ENCODE measurements around the gene ATP5MC3.
"Not testable (repeated sequence)": the region's sequence is repeated elsewhere in the genome, so short reads cannot be mapped to it uniquely, and the experiment has no call there.

Gene ATP5MC3

GRCh38 chr2:175181104-175181876 lies at the start of gene ATP5MC3:
Gene ATP5MC3 (minus strand): TSS chr2:175181710. CDS start chr2:175181393, 317 bp downstream.
- DNase-seq (ENCODE audit: low spot score), result peak; percentile 96

DNA sequence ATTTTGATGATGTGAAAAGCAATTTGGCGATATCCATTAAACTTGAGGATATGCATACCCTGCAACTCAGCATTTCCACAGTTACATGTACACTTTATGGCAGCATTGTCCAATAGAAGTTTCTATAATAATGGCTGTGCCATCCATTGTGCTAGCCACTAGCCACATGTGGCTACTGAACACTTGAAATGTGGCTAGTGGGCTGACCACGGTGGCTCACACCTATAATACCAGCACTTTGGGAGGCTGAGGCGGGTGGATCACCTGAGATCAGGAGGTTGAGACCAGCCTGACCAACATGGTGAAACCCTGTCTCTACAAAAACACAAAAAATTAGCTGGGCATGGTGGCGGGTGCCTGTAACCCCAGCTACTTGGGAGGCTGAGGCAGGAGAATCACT lies 47.1 kb upstream of the ATP5MC3 start:
- DNase-seq (ENCODE audit: low spot score), result not testable (repeated sequence)

GRCh38 chr2:175228179-175228578 lies 46.7 kb upstream of the ATP5MC3 start:
- DNase-seq (ENCODE audit: low spot score), result no peak

- DNase-seq (ENCODE audit: low spot score), result no peak
Observed at GRCh38 chr2:175227393-175227792, 45.9 kb upstream of the ATP5MC3 start.

GRCh38 chr2:175220075-175220474 lies 38.6 kb upstream of the ATP5MC3 start:
- no peak for DNase-seq (ENCODE audit: low spot score)

GRCh38 chr2:175218551-175218950 lies 37.0 kb upstream of the ATP5MC3 start:
- DNase-seq (ENCODE audit: low spot score), result no peak

DNA sequence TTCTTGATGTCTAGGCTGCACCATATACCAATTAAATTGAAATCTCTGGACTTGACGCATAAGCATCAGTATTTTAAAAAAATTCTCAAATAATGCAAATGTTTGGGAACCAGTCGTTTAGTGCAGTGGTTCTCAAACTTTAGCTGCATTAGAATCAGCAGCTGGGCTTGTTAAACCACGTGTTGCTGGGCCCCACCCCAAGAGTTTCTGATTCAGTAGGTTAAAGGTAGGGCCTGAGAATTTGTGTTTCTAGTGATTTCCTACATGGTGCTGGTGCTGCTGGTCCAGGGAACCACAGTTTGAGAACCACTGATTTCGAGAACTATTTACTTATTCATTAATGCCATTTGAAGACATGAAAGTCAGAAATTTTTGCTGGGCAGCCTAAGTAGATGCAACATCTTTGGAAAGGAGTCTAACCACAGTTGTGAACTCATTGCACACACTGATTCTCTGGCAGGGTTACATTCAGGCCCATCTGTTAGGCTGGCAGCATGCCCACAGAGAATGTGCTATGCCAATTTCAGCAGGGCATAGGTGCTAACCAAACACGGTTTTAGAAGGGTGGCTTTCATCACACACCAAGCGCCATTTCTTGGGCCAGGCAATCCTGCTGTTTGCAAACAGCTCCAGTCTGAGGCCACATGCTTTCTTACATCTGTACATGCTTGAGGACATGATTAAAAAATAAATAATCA lies 26.4 kb upstream of the ATP5MC3 start:
- DNase-seq (ENCODE audit: low spot score), result no peak

DNA sequence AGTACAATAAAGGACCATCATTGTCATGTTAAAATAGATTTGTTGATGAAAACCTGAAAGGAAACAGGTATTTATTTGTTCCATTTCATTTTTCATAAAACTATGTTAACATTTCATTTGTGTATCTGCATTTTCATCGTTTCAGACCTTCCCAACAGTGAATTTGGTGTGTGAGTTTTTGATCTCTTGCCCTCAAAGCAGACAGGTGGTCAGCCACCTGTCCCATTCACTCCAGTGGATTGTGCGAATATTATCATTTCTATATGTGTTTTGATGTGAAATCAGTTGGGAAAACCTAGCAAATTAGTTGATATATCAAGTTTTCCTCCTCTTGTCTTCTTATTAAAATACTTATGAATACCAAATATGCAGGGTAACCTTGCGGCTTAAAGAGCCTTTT lies 25.4 kb upstream of the ATP5MC3 start:
- DNase-seq (ENCODE audit: low spot score), result no peak

DNA sequence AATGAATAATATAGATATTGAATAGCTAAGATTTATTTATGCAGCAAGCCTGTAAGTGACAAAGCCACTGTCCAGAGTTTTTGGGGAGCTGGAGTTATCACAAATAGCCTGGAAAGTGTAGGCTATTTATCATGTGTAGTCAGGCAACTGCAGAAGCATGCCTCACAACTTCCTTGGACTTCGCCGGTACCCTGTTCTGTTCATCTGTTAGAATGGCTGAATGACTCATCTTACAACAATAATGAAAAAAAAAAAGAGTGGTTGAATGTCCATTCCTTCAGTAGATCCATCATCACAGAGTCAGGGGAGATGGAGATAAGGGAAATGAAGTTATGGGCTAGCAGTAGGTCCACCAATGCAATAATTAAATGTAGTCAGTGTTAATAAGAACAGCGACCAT lies 24.0 kb upstream of the ATP5MC3 start:
- no peak for DNase-seq (ENCODE audit: low spot score)

GRCh38 chr2:175203621-175204496 lies 22.3 kb upstream of the ATP5MC3 start:
- DNase-seq (ENCODE audit: low spot score), result peak; percentile 63

DNA sequence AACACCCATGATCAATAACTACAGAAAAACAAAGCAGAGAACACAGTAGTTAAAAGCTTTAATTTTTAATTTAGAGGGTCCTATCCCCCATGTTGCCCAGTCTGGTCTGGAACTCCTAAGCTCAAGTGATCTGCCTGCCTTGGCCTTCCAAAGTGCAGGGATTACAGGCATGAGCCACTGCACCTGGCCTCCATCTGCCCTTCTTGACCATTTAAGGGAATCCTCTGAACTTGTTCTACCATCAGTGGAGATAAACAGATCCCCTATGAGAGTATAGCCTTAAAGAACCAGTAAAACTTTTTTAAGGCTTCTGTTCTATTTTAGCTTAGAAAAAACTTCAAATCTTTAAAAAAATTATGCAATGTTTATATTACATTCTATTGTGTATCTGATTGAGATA lies 13.5 kb upstream of the ATP5MC3 start:
- DNase-seq (ENCODE audit: low spot score), result no peak

DNA sequence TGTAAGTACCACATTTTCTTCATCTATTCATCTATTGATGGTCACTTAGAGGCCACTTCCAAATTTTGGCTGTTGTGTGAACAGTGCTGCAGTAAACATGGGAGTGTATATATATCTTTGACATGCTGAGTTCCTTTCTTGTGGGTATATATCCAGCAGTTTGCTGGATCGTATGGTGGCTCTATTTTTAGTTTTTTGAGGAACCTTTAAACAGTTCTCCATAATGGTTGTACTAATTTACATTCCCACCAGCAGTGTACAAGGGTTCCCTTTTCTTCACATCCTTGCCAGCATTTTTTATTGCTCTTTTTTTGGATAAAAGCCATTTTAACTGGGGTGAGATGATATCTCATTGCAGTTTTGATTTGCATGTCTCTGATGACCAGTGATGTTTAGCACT lies 7.3 kb upstream of the ATP5MC3 start:
- no peak for DNase-seq (ENCODE audit: low spot score)

DNA sequence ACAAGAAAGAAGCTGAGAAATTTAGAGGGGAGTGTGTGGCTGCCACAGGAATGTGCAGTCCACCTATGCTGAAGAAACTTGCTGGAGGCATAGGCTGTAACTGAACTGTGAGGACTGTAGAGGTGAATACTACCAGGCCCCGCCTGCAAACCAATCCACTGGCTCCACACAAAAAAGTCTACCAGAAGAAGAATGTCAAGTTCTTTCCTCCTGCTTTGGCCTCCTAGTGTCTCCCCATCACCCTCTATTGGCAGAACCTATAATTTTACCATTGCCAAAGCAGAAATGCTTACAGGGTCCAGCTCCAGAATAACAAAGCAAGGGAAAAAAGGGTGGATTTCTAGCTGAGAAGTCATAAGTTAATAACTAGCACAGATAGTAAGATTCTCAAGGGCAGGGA lies 5.9 kb upstream of the ATP5MC3 start:
- peak; percentile 56 for DNase-seq (ENCODE audit: low spot score)

DNA sequence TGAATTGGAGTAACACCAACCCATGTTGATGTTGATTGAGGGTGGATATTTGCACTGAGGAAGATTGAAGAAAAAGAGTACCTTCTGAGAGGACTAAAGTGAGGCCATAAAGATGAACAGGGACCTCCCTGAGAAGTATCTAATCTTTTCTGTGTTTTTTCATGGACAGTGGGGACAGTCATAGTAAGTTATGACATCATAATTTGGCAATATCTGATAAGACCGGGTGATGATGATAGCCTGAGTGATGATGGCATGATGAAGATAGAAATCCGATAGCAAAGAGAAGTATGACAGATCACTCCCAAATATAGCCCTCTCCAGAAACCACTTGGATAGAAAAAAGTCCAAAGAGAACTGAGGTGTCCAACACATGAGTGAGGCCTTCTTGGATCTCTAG lies 2.2 kb upstream of the ATP5MC3 start:
- no peak for DNase-seq (ENCODE audit: low spot score)

DNA sequence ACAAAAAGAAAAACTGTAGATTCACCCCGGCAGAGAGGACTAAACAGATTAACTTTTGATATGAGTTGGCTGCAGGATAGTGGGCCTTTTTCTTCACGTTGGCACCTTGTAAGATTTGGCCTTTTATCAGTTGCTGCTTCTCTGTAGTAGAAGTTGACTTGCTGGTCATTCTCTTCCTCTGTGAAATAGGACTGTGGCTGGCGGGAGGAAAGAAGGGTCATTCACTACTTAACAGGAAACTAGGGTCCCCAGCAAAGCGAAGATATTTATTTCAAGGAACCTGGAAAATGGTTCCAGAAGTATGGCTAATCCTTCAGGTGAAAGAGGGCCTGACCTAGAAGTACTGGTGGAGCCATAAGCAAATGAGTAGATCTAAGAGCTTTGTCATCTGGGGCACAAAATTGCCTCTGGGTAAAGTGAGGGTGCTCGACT lies 383 bp upstream of the ATP5MC3 start:
- no peak for DNase-seq (ENCODE audit: low spot score)

DNA sequence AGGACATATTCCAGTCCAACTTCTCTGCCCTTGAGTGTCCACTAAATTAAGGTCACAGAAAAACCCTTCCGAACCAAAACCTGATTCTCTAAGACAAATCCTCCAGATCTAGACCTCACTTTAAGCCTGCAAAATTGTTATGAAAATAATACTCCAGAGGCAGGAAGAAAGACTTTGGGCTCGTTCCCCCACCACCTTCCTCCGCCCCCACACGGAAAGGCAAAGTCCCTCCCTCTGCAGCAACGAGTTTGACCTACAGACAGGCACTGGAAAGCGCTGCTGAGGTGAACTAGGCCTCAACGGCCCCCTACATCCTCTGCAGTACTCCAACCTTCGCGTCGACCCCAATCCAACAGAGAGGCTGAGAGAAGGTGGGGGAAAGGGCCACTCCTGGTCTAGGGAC lies 808 bp downstream of the ATP5MC3 start:
- DNase-seq (ENCODE audit: low spot score), result peak; percentile 73

- no peak for DNase-seq (ENCODE audit: low spot score)
Observed at GRCh38 chr2:175176624-175177023, 4.9 kb downstream of the ATP5MC3 start.

- no peak for DNase-seq (ENCODE audit: low spot score)
Observed at GRCh38 chr2:175175896-175176295, 5.6 kb downstream of the ATP5MC3 start.

DNA sequence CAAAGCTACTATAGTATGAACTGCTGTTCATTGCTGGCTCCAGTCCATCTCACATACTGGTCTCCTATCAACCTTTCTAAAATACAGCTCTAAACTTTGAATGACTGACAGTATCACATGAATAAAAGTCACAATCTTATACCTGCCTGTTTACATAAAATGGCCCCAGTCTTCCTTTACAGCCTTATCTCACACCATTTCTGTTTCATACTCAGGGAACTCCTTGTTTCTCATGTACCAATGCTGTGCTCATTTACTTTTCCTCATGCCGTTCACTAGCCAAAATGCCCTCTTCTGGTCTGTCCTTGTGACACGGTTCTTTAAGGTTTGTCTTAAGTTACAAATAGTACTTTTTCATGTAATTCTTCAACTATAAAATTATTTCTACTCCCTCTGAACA lies 6.2 kb downstream of the ATP5MC3 start:
- no peak for DNase-seq (ENCODE audit: low spot score)

DNA sequence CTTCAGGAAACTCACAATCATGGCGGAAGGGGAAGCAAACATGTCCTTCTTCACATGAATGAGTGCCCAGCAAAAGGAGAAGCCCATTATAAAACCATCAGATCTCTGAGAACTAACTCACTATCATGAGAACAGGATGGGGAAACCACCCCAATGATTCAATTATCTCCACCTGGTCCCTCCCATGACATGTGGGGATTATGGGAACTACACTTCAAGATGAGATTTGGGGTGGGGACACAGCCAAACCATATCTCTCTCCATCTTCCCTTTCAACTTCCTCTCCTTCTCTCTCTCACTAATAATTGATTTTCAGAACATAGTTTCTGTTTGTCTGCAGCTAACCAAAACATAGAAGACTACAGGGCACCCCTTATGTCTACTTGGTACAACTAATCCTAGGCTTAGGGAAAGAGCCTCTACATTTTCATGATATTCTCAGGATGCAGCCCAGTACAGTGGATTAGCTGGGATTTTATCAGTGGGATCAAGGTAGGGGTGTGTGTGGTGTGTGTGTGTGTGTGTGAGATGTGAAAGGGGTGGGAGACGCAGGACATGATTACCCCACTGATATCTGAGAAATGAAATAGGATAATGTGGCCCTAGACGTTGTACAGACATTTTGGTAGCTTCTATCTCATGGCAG lies 10.7 kb downstream of the ATP5MC3 start:
- DNase-seq (ENCODE audit: low spot score), result no peak

- no peak for DNase-seq (ENCODE audit: low spot score)
Observed at GRCh38 chr2:175169191-175169590, 12.3 kb downstream of the ATP5MC3 start.

GRCh38 chr2:175168564-175168945 lies 13.0 kb downstream of the ATP5MC3 start:
- DNase-seq (ENCODE audit: low spot score), result no peak
